Caco-2 (cell line): ENCODE measurements around the gene APC. TPM values are rescaled to one million over a fixed set of nuclear protein-coding genes. Genes with fewer than 3 reads are reported as not detected.
"Not testable (repeated sequence)": the region's sequence is repeated elsewhere in the genome, so short reads cannot be mapped to it uniquely, and the experiment has no call there.

Experiments
- BruUV-seq: library from RNA; stranded (reverse); fragments of 400-500 nt; replicated peaks from 2 replicates; lab custom pipeline; 2021; lab: Mats Ljungman, UMichigan
- CTCF ChIA-PET: fragments of 300-600 bp; sonication (Branson Sonifier 250); formaldehyde crosslinking; loops from one replicate; lab custom pipeline; 2022; ENCODE audit warnings: antibody characterized with exemption; lab: Charles Lee
- POLR2A ChIA-PET: fragments of 300-600 bp; sonication (Branson Sonifier 250); formaldehyde crosslinking; loops from one replicate; lab custom pipeline; 2022; ENCODE audit warnings: antibody characterized with exemption; lab: Charles Lee
- DNase-seq, 2 experiments: peaks; one replicate each; pipeline versions ENCODE4 v3.0.0 to v3.0.0-alpha.2; 2020 to 2022
- H3K27me3 ChIP-seq: replicated peaks from 2 replicates; pipeline ENCODE4 v1.6.0; 2011; ENCODE audit warnings: low read length; ENCODE audit not compliant: control insufficient read depth, insufficient read depth
- H3K36me3 ChIP-seq: 2 replicates; pipeline ENCODE4 v1.5.1; 2011; ENCODE audit warnings: low read length; ENCODE audit not compliant: control insufficient read depth, insufficient read depth
- H3K4me1 ChIP-seq: fragments of 250-450 bp; sonication (Bioruptor Pico); 2 replicates; pipeline ENCODE4 v1.5.1; 2020; ENCODE audit warnings: mild to moderate bottlenecking
- H3K4me3 ChIP-seq: 2 replicates; pipeline ENCODE4 v1.5.1; 2011; ENCODE audit warnings: low read depth, mild to moderate bottlenecking, control low read depth, low read length
- H3K9me3 ChIP-seq: fragments of 250-450 bp; sonication (Bioruptor Pico); 2 replicates; pipeline ENCODE4 v1.5.1; 2020; ENCODE audit warnings: mild to moderate bottlenecking, moderate library complexity
- H3K27ac Mint-ChIP-seq: one replicate; pipeline ENCODE4 v1.8.0; 2022; ENCODE audit warnings: mixed read lengths; ENCODE audit not compliant: unreplicated experiment
- H3K27me3 Mint-ChIP-seq: one replicate; pipeline ENCODE4 v1.8.0; 2022; ENCODE audit warnings: mixed read lengths; ENCODE audit not compliant: insufficient read depth, unreplicated experiment
- H3K36me3 Mint-ChIP-seq: one replicate; pipeline ENCODE4 v1.8.0; 2022; ENCODE audit warnings: mild to moderate bottlenecking, mixed read lengths; ENCODE audit not compliant: insufficient read depth, unreplicated experiment
- H3K4me1 Mint-ChIP-seq: one replicate; pipeline ENCODE4 v1.8.0; 2022; ENCODE audit warnings: low read depth, mixed read lengths; ENCODE audit not compliant: unreplicated experiment
- H3K4me3 Mint-ChIP-seq: one replicate; pipeline ENCODE4 v1.8.0; 2022; ENCODE audit warnings: mild to moderate bottlenecking, moderate library complexity, mixed read lengths; ENCODE audit not compliant: unreplicated experiment
- H3K9me3 Mint-ChIP-seq: one replicate; pipeline ENCODE4 v1.8.0; 2022; ENCODE audit warnings: mixed read lengths; ENCODE audit not compliant: unreplicated experiment
- intact Hi-C: fragments of 100-400 bp; cut with micrococcal nuclease; formaldehyde crosslinking; loops from one replicate; pipeline ENCODE4 v1.10.0; 2022; ENCODE audit not compliant: unreplicated experiment
- total RNA-seq: library from RNA; stranded (reverse); gene quantifications from 2 replicates; pipeline ENCODE4 v1.2.3, GENCODE V29; 2022
- TF ChIP-seq, protein P1 (sequence below), 2 experiments: fragments of 200-600 bp in 1 of 2; IDR thresholded peaks; 1 replicate in 1 of 2; 2 replicates in 1 of 2; pipeline versions ENCODE4 v1.5.1 to v1.8.0; 2011 to 2022; ENCODE audit warnings: antibody characterized with exemption in 1 of 2, control low read depth in 1 of 2, inconsistent platforms in 1 of 2, low read depth in 1 of 2, low read length in 1 of 2, mild to moderate bottlenecking in 1 of 2, moderate library complexity in 1 of 2; ENCODE audit not compliant: insufficient read depth in 1 of 2, severe bottlenecking in 1 of 2, unreplicated experiment in 1 of 2

Gene APC
- total RNA-seq, 1 experiment from 2014 or later, result 28.6 TPM

DNA sequence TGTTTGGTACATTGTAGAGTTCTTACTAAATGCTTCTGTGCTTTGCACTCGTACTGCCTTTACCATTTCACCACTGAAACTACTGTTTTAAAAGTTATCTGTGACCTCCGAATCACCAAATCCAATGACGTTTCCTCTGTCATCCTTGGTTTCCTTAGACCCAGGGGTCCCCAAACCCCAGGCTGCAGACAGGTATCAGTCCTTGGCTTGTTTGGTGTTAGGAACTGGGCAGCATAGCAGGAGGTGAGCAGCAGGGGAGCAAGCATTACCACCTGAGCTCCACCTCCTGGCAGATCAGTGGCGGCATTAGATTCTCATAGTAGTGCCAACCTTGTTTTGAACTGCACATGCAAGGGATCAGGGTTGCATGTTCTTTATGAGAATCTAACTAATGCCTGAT lies 26.8 kb upstream of the APC start:
- Histone ChIP-seq H3K27me3 (no peaks in the 10 kb centered on the region), H3K9me3 (no peaks in the 10 kb centered on the region), H3K4me3 (no peak overlapping the region), H3K4me1 (peaks cover 20% of the 10 kb centered on the region), H3K36me3 (no peaks in the 10 kb centered on the region)
- no TSS peak for BruUV-seq
- Mint-ChIP-seq H3K9me3 (no peaks in the 10 kb centered on the region), H3K4me3 (no peak overlapping the region), H3K27ac (no peak overlapping the region), H3K36me3 (peaks cover 16% of the 10 kb centered on the region), H3K4me1 (peaks cover 31% of the 10 kb centered on the region), H3K27me3 (no peaks in the 10 kb centered on the region)
- TF ChIP-seq, protein P1, sequence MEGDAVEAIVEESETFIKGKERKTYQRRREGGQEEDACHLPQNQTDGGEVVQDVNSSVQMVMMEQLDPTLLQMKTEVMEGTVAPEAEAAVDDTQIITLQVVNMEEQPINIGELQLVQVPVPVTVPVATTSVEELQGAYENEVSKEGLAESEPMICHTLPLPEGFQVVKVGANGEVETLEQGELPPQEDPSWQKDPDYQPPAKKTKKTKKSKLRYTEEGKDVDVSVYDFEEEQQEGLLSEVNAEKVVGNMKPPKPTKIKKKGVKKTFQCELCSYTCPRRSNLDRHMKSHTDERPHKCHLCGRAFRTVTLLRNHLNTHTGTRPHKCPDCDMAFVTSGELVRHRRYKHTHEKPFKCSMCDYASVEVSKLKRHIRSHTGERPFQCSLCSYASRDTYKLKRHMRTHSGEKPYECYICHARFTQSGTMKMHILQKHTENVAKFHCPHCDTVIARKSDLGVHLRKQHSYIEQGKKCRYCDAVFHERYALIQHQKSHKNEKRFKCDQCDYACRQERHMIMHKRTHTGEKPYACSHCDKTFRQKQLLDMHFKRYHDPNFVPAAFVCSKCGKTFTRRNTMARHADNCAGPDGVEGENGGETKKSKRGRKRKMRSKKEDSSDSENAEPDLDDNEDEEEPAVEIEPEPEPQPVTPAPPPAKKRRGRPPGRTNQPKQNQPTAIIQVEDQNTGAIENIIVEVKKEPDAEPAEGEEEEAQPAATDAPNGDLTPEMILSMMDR (IDR thresholded peaks at IDR 0.05; ENCODE audit: insufficient read depth in 1 of 2, low read depth in 1 of 2, low read length in 1 of 2, severe bottlenecking in 1 of 2, unreplicated experiment in 1 of 2), result no peak
- intact Hi-C loops, result no loop called here
- ChIA-PET POLR2A (no interaction called here), CTCF (no interaction called here)
- no peak for DNase-seq

DNA sequence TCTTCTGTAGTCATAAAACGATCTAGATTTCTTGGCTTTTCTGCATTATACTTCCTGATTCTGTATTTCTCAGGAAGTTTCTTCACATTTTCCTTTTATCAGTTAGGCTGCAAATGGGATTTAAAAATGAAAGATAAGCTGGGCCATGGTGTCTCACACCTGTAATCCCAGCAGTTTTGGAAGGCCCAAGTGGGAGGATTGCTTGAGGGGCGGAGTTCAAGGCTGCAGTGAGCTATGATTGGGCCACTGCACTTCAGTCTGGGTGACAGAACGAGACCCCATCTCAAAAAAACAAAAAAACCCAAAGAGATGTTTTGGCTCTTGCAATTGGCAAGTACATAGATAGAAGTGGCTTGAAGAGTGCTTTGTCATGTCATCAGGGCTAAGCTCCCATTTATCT lies 26.2 kb upstream of the APC start:
- no TSS peak for BruUV-seq
- Histone ChIP-seq H3K4me3 (no peak overlapping the region), H3K4me1 (peaks cover 16% of the 10 kb centered on the region), H3K36me3 (no peaks in the 10 kb centered on the region), H3K9me3 (no peaks in the 10 kb centered on the region), H3K27me3 (no peaks in the 10 kb centered on the region)
- H3K4me3 Mint-ChIP-seq, result no peak overlapping the region
- no peaks in the 10 kb centered on the region for H3K9me3 Mint-ChIP-seq
- no peak for DNase-seq
- H3K36me3 Mint-ChIP-seq, result peaks cover 16% of the 10 kb centered on the region
- POLR2A ChIA-PET, result no interaction called here
- TF ChIP-seq, protein P1 (IDR thresholded peaks at IDR 0.05; ENCODE audit: insufficient read depth in 1 of 2, low read depth in 1 of 2, low read length in 1 of 2, severe bottlenecking in 1 of 2, unreplicated experiment in 1 of 2), result no peak
- CTCF ChIA-PET, result no interaction called here
- H3K4me1 Mint-ChIP-seq, result peaks cover 26% of the 10 kb centered on the region
- no peaks in the 10 kb centered on the region for H3K27me3 Mint-ChIP-seq
- intact Hi-C loops, result no loop called here
- no peak overlapping the region for H3K27ac Mint-ChIP-seq

DNA sequence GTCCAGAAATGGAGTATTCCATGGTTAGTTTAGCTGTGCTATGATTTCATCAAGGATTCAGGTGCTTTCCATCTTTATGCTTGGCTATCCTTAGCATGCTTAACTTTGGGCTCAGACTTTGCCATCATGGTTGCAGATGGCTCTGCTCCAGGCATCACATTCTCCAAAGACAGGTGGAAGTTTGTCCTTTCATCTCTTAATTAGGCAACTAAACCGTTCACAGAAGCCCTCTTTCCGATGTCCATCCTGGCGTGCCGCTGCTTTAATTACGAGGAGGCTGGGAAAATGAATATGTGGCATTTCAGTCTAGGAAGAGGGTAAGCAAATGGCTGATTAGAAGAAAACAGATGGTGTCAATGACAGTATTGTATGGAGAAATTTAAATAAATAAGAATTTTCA lies 24.5 kb upstream of the APC start:
- BruUV-seq, result no TSS peak
- Histone ChIP-seq H3K4me3 (no peak overlapping the region), H3K9me3 (no peaks in the 10 kb centered on the region), H3K27me3 (no peaks in the 10 kb centered on the region), H3K4me1 (peaks cover 9% of the 10 kb centered on the region), H3K36me3 (no peaks in the 10 kb centered on the region)
- CTCF ChIA-PET, result no interaction called here
- H3K9me3 Mint-ChIP-seq, result no peaks in the 10 kb centered on the region
- intact Hi-C loops, result no loop called here
- peaks cover 1% of the 10 kb centered on the region for H3K36me3 Mint-ChIP-seq
- no peaks in the 10 kb centered on the region for H3K27me3 Mint-ChIP-seq
- DNase-seq, result no peak
- no peak overlapping the region for H3K4me3 Mint-ChIP-seq
- TF ChIP-seq, protein P1 (IDR thresholded peaks at IDR 0.05; ENCODE audit: insufficient read depth in 1 of 2, low read depth in 1 of 2, low read length in 1 of 2, severe bottlenecking in 1 of 2, unreplicated experiment in 1 of 2), result no peak
- POLR2A ChIA-PET, result no interaction called here
- H3K27ac Mint-ChIP-seq, result no peak overlapping the region
- H3K4me1 Mint-ChIP-seq, result peaks cover 25% of the 10 kb centered on the region

DNA sequence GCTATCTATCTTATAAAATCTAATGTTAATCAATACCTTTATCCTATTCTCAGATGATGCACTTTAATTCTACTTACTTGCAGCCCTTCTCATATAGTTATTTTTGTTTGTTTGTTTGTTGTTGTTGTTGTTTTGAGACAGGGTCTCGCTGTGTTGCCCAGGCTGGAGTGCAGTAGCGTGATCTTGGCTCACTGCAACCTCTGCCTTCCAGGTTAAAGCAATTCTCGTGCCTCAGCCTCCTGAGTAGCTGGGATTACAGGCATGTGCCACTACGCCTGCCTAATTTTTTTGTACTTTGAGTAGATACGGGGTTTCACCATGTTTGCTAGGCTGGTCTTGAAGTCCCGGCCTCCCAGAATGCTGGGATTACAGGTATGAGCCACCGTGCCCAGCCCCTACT lies 20.8 kb upstream of the APC start:
- H3K36me3 Mint-ChIP-seq, CTCF ChIA-PET, BruUV-seq, H3K27me3 Mint-ChIP-seq, H3K9me3 Mint-ChIP-seq, H3K4me1 ChIP-seq, POLR2A ChIA-PET, H3K27ac Mint-ChIP-seq, H3K4me3 Mint-ChIP-seq, H3K9me3 ChIP-seq, H3K36me3 ChIP-seq, H3K27me3 ChIP-seq, DNase-seq, intact Hi-C loops, H3K4me1 Mint-ChIP-seq, H3K4me3 ChIP-seq: not testable (repeated sequence)
